ENCODE results near the gene FMNL2.
"Not testable (repeated sequence)": the region's sequence is repeated elsewhere in the genome, so short reads cannot be mapped to it uniquely, and the experiment has no call there.

FMNL2 gene

GRCh38 chr2:152376968-152377367 lies 42.0 kb downstream of the FMNL2 start:
- no peak for DNase-seq

GRCh38 chr2:152379089-152379488 lies 44.1 kb downstream of the FMNL2 start:
- no peak for DNase-seq

GRCh38 chr2:152380261-152381055 lies 45.5 kb downstream of the FMNL2 start:
- no peak for DNase-seq

GRCh38 chr2:152383702-152384101 lies 48.7 kb downstream of the FMNL2 start:
- DNase-seq, result no peak

- no peak for DNase-seq
These were observed 50.0 kb downstream of the FMNL2 start for GRCh38 chr2:152384992-152385391.

GRCh38 chr2:152385650-152386049 lies 50.7 kb downstream of the FMNL2 start:
- DNase-seq, result no peak

- DNase-seq, result no peak
These were observed 51.3 kb downstream of the FMNL2 start for GRCh38 chr2:152386266-152386665.

GRCh38 chr2:152387041-152387440 lies 52.1 kb downstream of the FMNL2 start:
- DNase-seq, result peak; percentile 76

GRCh38 chr2:152388269-152388668 lies 53.3 kb downstream of the FMNL2 start:
- not testable (repeated sequence) for DNase-seq

- no peak for DNase-seq
These were observed 54.5 kb downstream of the FMNL2 start for GRCh38 chr2:152389483-152389882.

GRCh38 chr2:152390837-152391236 lies 55.9 kb downstream of the FMNL2 start:
- DNase-seq, result no peak

- no peak for DNase-seq
These were observed 56.3 kb downstream of the FMNL2 start for GRCh38 chr2:152391318-152391717.

- no peak for DNase-seq
These were observed 58.4 kb downstream of the FMNL2 start for GRCh38 chr2:152393377-152393776.

- DNase-seq, result no peak
These were observed 59.4 kb downstream of the FMNL2 start for GRCh38 chr2:152394326-152394725.

- DNase-seq, result no peak
These were observed 60.1 kb downstream of the FMNL2 start for GRCh38 chr2:152395103-152395502.

- no peak for DNase-seq
These were observed 60.6 kb downstream of the FMNL2 start for GRCh38 chr2:152395572-152395971.

- DNase-seq, result no peak
These were observed 61.1 kb downstream of the FMNL2 start for GRCh38 chr2:152396051-152396511.

GRCh38 chr2:152396763-152397162 lies 61.8 kb downstream of the FMNL2 start:
- no peak for DNase-seq

GRCh38 chr2:152399003-152399402 lies 64.0 kb downstream of the FMNL2 start:
- DNase-seq, result no peak

GRCh38 chr2:152400607-152401214 lies 65.7 kb downstream of the FMNL2 start:
- no peak for DNase-seq

GRCh38 chr2:152402780-152403759 lies 68.1 kb downstream of the FMNL2 start:
- no peak for DNase-seq

- no peak for DNase-seq
These were observed 70.5 kb downstream of the FMNL2 start for GRCh38 chr2:152405206-152406118.

Measured in OCI-M1 (cell line).